K562 (cell line): ENCODE measurements around the gene TMEM242. TPM values are rescaled to one million over a fixed set of nuclear protein-coding genes. Genes with fewer than 3 reads are reported as not detected.

ENCODE experiments used
- BMI1 ChIP-seq: fragments of 150-350 bp; IDR thresholded peaks from 2 replicates; pipeline ENCODE4 v1.6.1; 2014; ENCODE audit warnings: low read length
- CCAR2 ChIP-seq: fragments of 200-400 bp; formaldehyde crosslinking; IDR thresholded peaks from 2 replicates; pipeline ENCODE4 v1.6.1; 2017; ENCODE audit warnings: mild to moderate bottlenecking, low read depth, low read length
- CREM ChIP-seq: IDR thresholded peaks from 2 replicates; pipeline ENCODE4 v1.6.1; 2014; ENCODE audit warnings: antibody characterized with exemption, low read depth
- CTBP1 ChIP-seq: fragments of 450-650 bp; IDR thresholded peaks from 2 replicates; pipeline ENCODE4 v1.6.1; 2016; ENCODE audit warnings: borderline replicate concordance
- FOSL1 ChIP-seq: fragments of 200-800 bp; sonication (Bioruptor generic); conservative IDR thresholded peaks from 2 replicates; pipeline ENCODE4 v1.6.1; 2016; ENCODE audit warnings: missing genetic modification characterization, missing compliant biosample characterization
- FUS ChIP-seq: fragments of 200-400 bp; formaldehyde crosslinking; optimal IDR thresholded peaks from 2 replicates; pipeline ENCODE3; 2017; ENCODE audit warnings: low read depth, low read length
- GATA2 ChIP-seq: sonication (generic); formaldehyde crosslinking; IDR thresholded peaks from 2 replicates; pipeline ENCODE4 v1.4.0; 2020; ENCODE audit warnings: mild to moderate bottlenecking, missing genetic modification reagents
- HMG20A ChIP-seq: fragments of 450-650 bp; formaldehyde crosslinking; conservative IDR thresholded peaks from 2 replicates; pipeline ENCODE4 v1.4.0; 2020; ENCODE audit warnings: mild to moderate bottlenecking, mixed read lengths
- L3MBTL2 ChIP-seq: fragments of 450-650 bp; IDR thresholded peaks from 2 replicates; pipeline ENCODE4 v1.6.1; 2016; ENCODE audit warnings: mild to moderate bottlenecking, moderate library complexity
- MAFF ChIP-seq: IDR thresholded peaks from 2 replicates; pipeline ENCODE4 v1.6.1; 2012; ENCODE audit warnings: low read length, improper control_type of control experiment
- MAFK ChIP-seq: IDR thresholded peaks from 2 replicates; pipeline ENCODE4 v1.6.1; 2011; ENCODE audit warnings: low read length, improper control_type of control experiment
- NFIC ChIP-seq: fragments of 450-650 bp; IDR thresholded peaks from 2 replicates; pipeline ENCODE4 v1.6.1; 2017; ENCODE audit warnings: mild to moderate bottlenecking, inconsistent platforms
- NR2F6 ChIP-seq: fragments of 450-650 bp; formaldehyde crosslinking; IDR thresholded peaks from 2 replicates; pipeline ENCODE4 v1.4.0; 2020; ENCODE audit warnings: mild to moderate bottlenecking
- PHF21A ChIP-seq: fragments of 450-650 bp; IDR thresholded peaks from 2 replicates; pipeline ENCODE4 v1.6.1; 2017; ENCODE audit warnings: low read depth, borderline replicate concordance
- SMAD4 ChIP-seq: fragments of 250-450 bp; sonication (Bioruptor Pico); conservative IDR thresholded peaks from 2 replicates; pipeline ENCODE4 v1.8.0; 2021; ENCODE audit warnings: inconsistent platforms, mild to moderate bottlenecking, moderate library complexity
- STAT5B ChIP-seq: fragments of 250-450 bp; sonication (Bioruptor Pico); IDR thresholded peaks from 2 replicates; pipeline ENCODE4 v1.8.0; 2021; ENCODE audit warnings: mild to moderate bottlenecking, inconsistent platforms
- TAF1 ChIP-seq: IDR thresholded peaks from 2 replicates; pipeline ENCODE4 v1.6.1; 2011; ENCODE audit warnings: mild to moderate bottlenecking, low read length, moderate library complexity; ENCODE audit not compliant: insufficient read depth, control insufficient read depth, severe bottlenecking; ENCODE audit errors: extremely low read depth
- ZBTB17 ChIP-seq: fragments of 450-650 bp; formaldehyde crosslinking; IDR thresholded peaks from 2 replicates; pipeline ENCODE4 v1.4.0; 2020; ENCODE audit warnings: mild to moderate bottlenecking
- ZNF644 ChIP-seq: fragments of 200-800 bp; sonication (Bioruptor generic); IDR thresholded peaks from 2 replicates; pipeline ENCODE4 v1.6.1; 2016; ENCODE audit warnings: low read depth, missing genetic modification characterization, missing compliant biosample characterization
- ZSCAN32 ChIP-seq: fragments of 450-650 bp; formaldehyde crosslinking; IDR thresholded peaks from 2 replicates; pipeline ENCODE4 v1.4.0; 2020; ENCODE audit warnings: mild to moderate bottlenecking, moderate library complexity
- polyA plus RNA-seq, 8 experiments: library from polyadenylated mRNA; depleted of rRNA in 4 of 8; stranded (reverse) in 5 of 8; unstranded in 3 of 8; fragments of >200 nt; fragmentation: Nextera tagmentation in 2 of 8; fragmentation: Illumina TruSeq in 1 of 8; extraction: Ambion mirVana in 2 of 8; extraction: Trizol in 1 of 8; gene quantifications; 2 replicates each; pipeline versions ENCODE4 v1.2.1 to v1.2.3, GENCODE V29; 2011 to 2014; ENCODE audit warnings: inconsistent platforms in 1 of 8, missing spikeins in 1 of 8
- total RNA-seq, 7 experiments: library from RNA; depleted of rRNA in 6 of 7; stranded (reverse); fragments of >200 nt in 6 of 7; fragmentation: Illumina TruSeq in 2 of 7; extraction: Trizol in 2 of 7; gene quantifications; 2 replicates each; pipeline versions ENCODE4 v1.2.1 to v1.2.3, GENCODE V29; 2011 to 2021; ENCODE audit warnings: low replicate concordance in 1 of 7
- TF ChIP-seq, protein P1 (sequence below), 2 experiments: fragments of 450-650 bp; conservative IDR thresholded peaks; 2 replicates each; pipeline ENCODE4 v1.6.1; 2017; ENCODE audit warnings: mild to moderate bottlenecking in 2 of 2, moderate library complexity in 2 of 2
- TF ChIP-seq, protein P2 (sequence below): sonication (generic); formaldehyde crosslinking; IDR thresholded peaks from 2 replicates; pipeline ENCODE4 v1.8.1; 2023; ENCODE audit warnings: mild to moderate bottlenecking, missing genetic modification reagents
- TF ChIP-seq, protein P3 (sequence below): fragments of 450-650 bp; formaldehyde crosslinking; conservative IDR thresholded peaks from 2 replicates; pipeline ENCODE4 v1.4.0; 2022; ENCODE audit warnings: mild to moderate bottlenecking, missing genetic modification characterization
- TF ChIP-seq, protein P4 (sequence below): fragments of 450-650 bp; conservative IDR thresholded peaks from 2 replicates; pipeline ENCODE4 v1.6.1; 2016; ENCODE audit warnings: missing genetic modification characterization, low read depth, mild to moderate bottlenecking, missing compliant biosample characterization, moderate library complexity

The TMEM242 gene
- total and polyA plus RNA-seq, 9 of the 15 experiments (the other 6 are each of a cell fraction or from before 2014, with no cell fraction given) = 9.5 to 35.3 (median 16.5) TPM

DNA sequence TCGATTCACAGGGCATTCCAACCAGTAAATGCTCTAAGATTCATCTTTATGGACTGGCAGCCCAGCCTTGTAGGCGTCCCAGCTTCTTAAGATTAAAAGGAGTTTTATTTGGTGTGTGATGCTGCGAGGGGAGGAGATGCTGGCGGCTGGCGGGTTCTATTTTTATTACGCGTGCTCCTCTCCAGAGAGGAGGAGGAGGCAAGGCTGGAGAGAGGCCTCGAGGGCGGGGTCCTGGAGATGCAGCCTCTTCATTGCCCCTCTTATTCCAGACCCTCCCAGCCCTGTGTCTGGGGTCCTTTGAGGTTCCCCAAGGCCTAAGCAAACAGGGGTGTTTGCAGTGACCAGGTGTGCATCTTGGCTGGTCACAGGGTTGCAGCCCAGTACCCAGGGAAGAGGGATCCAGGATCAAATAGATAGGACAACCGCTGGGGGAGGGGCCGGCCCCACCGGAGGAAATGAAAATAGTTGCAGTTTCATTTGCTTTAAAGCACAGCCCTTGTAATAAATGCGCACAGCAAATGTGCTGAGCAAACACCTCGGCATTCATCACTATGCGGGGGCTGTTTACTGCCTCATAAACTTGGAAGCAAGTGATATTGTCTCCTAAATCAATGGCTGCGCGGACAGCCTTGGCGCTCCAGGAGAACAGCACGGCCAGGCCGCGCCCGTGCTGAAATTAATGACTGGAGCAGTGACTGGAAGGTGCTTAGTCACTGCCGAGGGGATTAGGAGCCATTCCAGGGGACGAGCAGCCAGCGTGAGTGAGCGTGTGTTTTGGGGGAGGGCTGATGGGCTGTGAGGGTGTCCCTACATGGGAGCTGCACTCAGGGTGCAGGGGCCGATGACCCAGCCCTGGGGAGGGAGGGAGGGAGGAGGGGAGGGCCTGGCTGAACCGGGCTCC lies 83.0 kb downstream of the TMEM242 start (continued):
- 0 out of 2 replicates have a peak, but pooled peaks have one; percentile 28 for TF ChIP-seq ZNF644 (tag)
- TF ChIP-seq SMAD4 (CRISPR knock-in tag) = 0 out of 2 replicates have a peak, but pooled peaks have one; percentile 36
- no peak for TF ChIP-seq CCAR2
- TF ChIP-seq, protein P1, sequence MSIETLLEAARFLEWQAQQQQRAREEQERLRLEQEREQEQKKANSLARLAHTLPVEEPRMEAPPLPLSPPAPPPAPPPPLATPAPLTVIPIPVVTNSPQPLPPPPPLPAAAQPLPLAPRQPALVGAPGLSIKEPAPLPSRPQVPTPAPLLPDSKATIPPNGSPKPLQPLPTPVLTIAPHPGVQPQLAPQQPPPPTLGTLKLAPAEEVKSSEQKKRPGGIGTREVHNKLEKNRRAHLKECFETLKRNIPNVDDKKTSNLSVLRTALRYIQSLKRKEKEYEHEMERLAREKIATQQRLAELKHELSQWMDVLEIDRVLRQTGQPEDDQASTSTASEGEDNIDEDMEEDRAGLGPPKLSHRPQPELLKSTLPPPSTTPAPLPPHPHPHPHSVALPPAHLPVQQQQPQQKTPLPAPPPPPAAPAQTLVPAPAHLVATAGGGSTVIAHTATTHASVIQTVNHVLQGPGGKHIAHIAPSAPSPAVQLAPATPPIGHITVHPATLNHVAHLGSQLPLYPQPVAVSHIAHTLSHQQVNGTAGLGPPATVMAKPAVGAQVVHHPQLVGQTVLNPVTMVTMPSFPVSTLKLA (conservative IDR thresholded peaks at IDR 0.05) = peak in 1 of 2 experiments; percentile 37; a peak in 1 of 4 replicates
- peak; percentile 74 for TF ChIP-seq MAFK
- peak; percentile 78 for TF ChIP-seq MAFF
- no peak for TF ChIP-seq BMI1
- no peak for TF ChIP-seq PHF21A
- TF ChIP-seq NFIC = 0 out of 2 replicates have a peak, but pooled peaks have one; percentile 36
- TF ChIP-seq, protein P2, sequence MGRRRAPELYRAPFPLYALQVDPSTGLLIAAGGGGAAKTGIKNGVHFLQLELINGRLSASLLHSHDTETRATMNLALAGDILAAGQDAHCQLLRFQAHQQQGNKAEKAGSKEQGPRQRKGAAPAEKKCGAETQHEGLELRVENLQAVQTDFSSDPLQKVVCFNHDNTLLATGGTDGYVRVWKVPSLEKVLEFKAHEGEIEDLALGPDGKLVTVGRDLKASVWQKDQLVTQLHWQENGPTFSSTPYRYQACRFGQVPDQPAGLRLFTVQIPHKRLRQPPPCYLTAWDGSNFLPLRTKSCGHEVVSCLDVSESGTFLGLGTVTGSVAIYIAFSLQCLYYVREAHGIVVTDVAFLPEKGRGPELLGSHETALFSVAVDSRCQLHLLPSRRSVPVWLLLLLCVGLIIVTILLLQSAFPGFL (CRISPR knock-in tag) = 0 out of 2 replicates have a peak, but pooled peaks have one; percentile 80
- peak; percentile 48 for TF ChIP-seq FOSL1 (tag)
- peak; percentile 74 for TF ChIP-seq TAF1
- no peak for TF ChIP-seq ZSCAN32
- no peak for TF ChIP-seq HMG20A
- TF ChIP-seq, protein P3, sequence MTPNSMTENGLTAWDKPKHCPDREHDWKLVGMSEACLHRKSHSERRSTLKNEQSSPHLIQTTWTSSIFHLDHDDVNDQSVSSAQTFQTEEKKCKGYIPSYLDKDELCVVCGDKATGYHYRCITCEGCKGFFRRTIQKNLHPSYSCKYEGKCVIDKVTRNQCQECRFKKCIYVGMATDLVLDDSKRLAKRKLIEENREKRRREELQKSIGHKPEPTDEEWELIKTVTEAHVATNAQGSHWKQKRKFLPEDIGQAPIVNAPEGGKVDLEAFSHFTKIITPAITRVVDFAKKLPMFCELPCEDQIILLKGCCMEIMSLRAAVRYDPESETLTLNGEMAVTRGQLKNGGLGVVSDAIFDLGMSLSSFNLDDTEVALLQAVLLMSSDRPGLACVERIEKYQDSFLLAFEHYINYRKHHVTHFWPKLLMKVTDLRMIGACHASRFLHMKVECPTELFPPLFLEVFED = no peak
- TF ChIP-seq GATA2 (CRISPR knock-in tag) = 0 out of 2 replicates have a peak, but pooled peaks have one; percentile 20
- TF ChIP-seq NR2F6 (CRISPR knock-in tag) = no peak
- peak; percentile 64; the same call in 1 of the 2 replicates for TF ChIP-seq CTBP1
- TF ChIP-seq STAT5B (CRISPR knock-in tag) = no peak
- peak; percentile 71 for TF ChIP-seq CREM
- TF ChIP-seq ZBTB17 (CRISPR knock-in tag) = 0 out of 2 replicates have a peak, but pooled peaks have one; percentile 23
- TF ChIP-seq, protein P4, sequence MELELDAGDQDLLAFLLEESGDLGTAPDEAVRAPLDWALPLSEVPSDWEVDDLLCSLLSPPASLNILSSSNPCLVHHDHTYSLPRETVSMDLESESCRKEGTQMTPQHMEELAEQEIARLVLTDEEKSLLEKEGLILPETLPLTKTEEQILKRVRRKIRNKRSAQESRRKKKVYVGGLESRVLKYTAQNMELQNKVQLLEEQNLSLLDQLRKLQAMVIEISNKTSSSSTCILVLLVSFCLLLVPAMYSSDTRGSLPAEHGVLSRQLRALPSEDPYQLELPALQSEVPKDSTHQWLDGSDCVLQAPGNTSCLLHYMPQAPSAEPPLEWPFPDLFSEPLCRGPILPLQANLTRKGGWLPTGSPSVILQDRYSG = 0 out of 2 replicates have a peak, but pooled peaks have one; percentile 50
- TF ChIP-seq L3MBTL2 = peak; percentile 73
- TF ChIP-seq FUS = no peak
